ENCODE data around the gene XXYLT1. TPM values are rescaled to one million over a fixed set of nuclear protein-coding genes. Genes with fewer than 3 reads are reported as not detected.

Gene XXYLT1
- total RNA-seq, 4 donors from 2014 or later = 9.8 to 14.6 (median 13.9) TPM

DNA sequence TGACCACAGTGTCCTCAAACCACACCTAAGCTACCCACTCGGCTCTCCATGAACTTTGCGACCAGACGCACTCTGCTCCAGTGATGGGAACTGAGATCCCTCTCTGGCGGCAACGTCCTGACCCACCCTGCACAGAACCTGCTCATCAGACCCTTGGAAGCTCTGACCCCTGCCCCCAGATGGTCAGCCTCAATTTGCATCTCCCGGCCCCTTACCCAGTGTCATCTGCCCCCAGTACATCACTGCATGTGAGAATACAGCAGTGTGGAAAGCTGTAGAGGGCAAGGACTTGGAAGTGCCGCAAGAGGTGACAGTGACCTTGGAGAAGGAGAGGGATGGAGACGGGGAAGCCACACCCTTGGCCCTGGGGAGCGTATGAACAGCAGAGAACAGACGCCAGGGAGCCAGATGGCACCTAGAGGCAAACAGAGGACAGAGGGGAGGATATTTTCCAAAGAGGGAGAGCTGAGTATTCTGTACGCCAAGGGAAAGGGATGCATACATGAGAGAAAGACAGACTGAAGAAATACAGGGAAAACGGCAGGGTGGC lies 192.0 kb downstream of the XXYLT1 start:
- Histone ChIP-seq H3K9me3 (no peaks in the 10 kb centered on the region), H3K27me3 (no peaks in the 10 kb centered on the region), H3K27ac (peak overlapping the region in 2 of 3 donors; percentile 78 to 87), H3K4me3 (replicated peaks in 1 of 3) (no peak overlapping the region), H3K4me1 (peaks cover 34 to 47% of the 10 kb centered on the region in 2 donors), H3K36me3 (no peaks in the 10 kb centered on the region)
- intact Hi-C loops (cut with DNase I) = no loop called here
- 90 to 92% methylated on average over 12 of the region's 12 CpGs for WGBS, 2 donors
- DNase-seq = no peak
- no peak for TF ChIP-seq POLR2A (IDR thresholded peaks at IDR 0.05)
- TF ChIP-seq, protein P1, sequence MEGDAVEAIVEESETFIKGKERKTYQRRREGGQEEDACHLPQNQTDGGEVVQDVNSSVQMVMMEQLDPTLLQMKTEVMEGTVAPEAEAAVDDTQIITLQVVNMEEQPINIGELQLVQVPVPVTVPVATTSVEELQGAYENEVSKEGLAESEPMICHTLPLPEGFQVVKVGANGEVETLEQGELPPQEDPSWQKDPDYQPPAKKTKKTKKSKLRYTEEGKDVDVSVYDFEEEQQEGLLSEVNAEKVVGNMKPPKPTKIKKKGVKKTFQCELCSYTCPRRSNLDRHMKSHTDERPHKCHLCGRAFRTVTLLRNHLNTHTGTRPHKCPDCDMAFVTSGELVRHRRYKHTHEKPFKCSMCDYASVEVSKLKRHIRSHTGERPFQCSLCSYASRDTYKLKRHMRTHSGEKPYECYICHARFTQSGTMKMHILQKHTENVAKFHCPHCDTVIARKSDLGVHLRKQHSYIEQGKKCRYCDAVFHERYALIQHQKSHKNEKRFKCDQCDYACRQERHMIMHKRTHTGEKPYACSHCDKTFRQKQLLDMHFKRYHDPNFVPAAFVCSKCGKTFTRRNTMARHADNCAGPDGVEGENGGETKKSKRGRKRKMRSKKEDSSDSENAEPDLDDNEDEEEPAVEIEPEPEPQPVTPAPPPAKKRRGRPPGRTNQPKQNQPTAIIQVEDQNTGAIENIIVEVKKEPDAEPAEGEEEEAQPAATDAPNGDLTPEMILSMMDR (IDR thresholded peaks at IDR 0.05) = no peak

DNA sequence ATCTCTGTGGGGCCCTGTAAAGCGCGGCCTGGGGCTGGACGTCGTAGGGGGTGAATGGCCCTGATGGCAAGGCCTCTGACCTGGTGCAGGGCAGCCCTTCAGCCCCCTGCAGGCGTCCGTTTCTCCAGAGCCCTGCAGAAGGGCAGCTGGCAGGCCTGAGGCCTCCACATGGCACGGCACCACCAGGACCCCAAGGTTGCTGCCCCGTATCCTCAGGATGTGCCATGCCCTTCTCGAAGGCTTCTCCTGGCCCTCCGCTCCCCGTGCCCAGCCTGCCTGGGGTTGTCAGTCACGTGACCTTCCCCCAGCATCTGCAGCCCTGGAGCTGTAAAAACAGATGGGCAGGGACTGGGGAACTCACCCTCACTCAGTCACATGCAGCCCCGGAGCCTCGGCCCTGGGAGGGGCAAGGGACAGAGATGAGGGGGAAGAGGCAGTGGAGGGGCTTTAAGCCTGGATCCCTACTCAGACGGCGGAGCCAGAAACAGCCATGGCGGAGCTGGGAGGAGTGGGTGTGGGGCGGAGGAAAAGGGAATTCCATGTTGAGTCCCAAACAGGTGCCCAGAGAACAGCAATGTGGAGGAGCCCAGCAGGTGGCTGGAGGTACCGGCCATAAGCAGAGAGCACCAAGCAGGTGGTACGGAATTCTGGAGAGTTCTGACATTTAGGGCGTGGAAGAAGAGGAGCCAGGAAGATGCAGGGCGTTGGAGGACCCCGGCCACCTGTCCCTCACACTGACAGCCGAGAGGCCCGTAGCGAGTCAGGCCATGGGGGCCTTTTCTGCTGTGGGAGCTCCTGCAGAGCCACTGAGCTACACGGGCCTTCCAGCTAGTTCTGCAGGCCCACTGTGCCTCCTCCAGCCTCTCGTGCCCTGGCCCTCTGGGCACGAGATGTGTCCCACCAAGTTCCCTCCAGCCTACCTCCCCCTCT lies 193.1 kb downstream of the XXYLT1 start:
- H3K4me1 ChIP-seq = peaks cover 33 to 44% of the 10 kb centered on the region in 2 donors
- no peak for TF ChIP-seq POLR2A (IDR thresholded peaks at IDR 0.05)
- TF ChIP-seq, protein P1 (IDR thresholded peaks at IDR 0.05) = no peak
- intact Hi-C loops (cut with DNase I) = no loop called here
- H3K27ac ChIP-seq = no peak overlapping the region
- H3K27me3 ChIP-seq = no peaks in the 10 kb centered on the region
- 88 to 89% methylated on average over 28 to 29 of the region's 29 CpGs for WGBS, 2 donors
- no peak overlapping the region for H3K4me3 ChIP-seq (replicated peaks in 1 of 3)
- H3K9me3 ChIP-seq = no peaks in the 10 kb centered on the region
- H3K36me3 ChIP-seq = no peaks in the 10 kb centered on the region
- no peak for DNase-seq

DNA sequence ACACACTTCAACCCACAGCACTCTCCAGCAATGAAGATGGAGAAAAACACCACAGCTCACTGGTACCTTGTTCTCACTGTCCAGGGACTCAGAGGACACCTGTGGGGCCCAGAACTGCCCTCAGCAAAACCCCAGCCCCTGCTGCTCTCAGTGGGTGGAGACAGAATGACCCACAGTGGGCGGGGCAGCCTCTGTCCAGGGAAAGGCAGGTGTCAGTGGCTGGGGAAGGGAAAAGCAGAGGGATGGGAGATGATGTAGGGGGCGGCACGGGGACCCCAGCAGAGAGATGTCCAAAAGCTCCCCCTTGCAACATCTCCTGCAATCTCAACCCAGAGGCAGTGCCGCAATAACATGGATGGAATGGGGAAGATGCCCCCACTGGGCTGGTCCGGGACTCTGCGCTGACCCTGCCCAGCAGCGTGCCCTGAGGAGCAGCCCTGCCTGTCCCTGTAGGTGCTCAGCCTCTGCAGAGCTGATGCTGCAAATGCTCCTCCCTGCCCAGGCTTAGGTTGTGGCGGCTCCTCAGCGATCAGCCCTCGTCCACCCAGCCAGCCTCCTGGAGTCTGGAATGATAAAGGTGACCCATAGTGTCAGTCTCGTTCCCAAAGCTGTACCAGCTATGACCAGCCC lies 193.9 kb downstream of the XXYLT1 start:
- Histone ChIP-seq H3K4me1 (peaks cover 25 to 36% of the 10 kb centered on the region in 2 donors), H3K9me3 (no peaks in the 10 kb centered on the region), H3K27ac (no peak overlapping the region), H3K4me3 (replicated peaks in 1 of 3) (no peak overlapping the region), H3K27me3 (no peaks in the 10 kb centered on the region), H3K36me3 (no peaks in the 10 kb centered on the region)
- no peak for TF ChIP-seq POLR2A (IDR thresholded peaks at IDR 0.05)
- TF ChIP-seq, protein P1 (IDR thresholded peaks at IDR 0.05) = no peak
- intact Hi-C loops (cut with DNase I) = no loop called here
- no peak for DNase-seq
- 97 to 99% methylated on average over 10 to 11 of the region's 11 CpGs for WGBS, 2 donors

DNA sequence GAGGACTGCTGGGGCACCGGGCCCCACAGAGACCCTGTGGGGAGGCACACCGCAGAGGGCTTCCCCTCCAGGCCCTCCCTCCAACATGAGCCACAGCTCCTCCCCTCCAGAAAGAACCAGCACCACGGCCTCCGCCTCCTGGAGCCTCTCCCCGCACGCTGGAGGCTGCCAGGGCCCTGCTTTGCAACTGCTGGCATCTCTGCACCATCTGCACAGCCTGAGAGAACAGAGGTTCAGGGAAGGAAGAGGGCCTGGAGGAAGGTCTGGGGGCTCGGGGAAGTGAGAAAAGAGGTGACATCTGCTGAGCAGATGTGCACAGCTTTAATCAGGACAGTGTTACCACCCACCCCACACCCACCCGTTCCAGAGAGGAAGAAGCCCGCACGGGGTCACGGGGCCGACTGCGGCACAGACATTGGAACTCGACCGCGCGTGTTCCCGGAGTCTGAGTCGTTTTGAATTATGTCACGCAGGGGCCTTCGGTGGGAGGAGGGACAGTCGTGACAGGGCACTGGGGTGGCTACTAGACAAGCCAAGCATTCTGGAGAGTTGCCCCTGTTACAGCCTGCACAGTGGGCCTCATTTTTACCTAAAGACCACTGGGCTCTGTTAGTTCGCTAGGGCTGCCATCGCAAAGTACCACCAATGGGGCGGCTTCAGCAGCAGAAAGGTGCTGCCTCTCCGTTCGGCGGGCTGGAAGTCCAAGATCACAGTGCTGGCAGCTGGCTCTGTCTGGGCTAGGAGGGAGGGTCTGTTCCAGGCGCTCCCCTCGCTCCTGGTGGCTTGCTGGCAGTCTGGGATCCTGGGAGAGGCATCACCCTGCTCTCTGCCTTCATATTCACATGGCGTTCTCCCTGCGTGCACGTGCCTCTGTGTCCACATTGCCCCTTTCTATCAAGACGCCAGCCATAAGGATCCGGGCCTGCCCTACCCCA lies 194.8 kb downstream of the XXYLT1 start:
- intact Hi-C loops (cut with DNase I) = no loop called here
- no peak for TF ChIP-seq POLR2A (IDR thresholded peaks at IDR 0.05)
- TF ChIP-seq, protein P1 (IDR thresholded peaks at IDR 0.05) = no peak
- Histone ChIP-seq H3K9me3 (no peaks in the 10 kb centered on the region), H3K27ac (no peak overlapping the region), H3K4me3 (replicated peaks in 1 of 3) (no peak overlapping the region), H3K36me3 (no peaks in the 10 kb centered on the region), H3K4me1 (peaks cover 16 to 27% of the 10 kb centered on the region in 2 donors), H3K27me3 (no peaks in the 10 kb centered on the region)
- 89 to 91% methylated on average over 29 to 31 of the region's 35 CpGs for WGBS, 2 donors
- peak in 1 of 2 donors; percentile 1 for DNase-seq
